ENCODE results near the gene BDH1. TPM values are rescaled to one million over a fixed set of nuclear protein-coding genes. Genes with fewer than 3 reads are reported as not detected.

The BDH1 gene
- total and polyA plus RNA-seq, 5 experiments from 2014 or later, result 19.1 to 79.0 (median 30.9) TPM

DNA sequence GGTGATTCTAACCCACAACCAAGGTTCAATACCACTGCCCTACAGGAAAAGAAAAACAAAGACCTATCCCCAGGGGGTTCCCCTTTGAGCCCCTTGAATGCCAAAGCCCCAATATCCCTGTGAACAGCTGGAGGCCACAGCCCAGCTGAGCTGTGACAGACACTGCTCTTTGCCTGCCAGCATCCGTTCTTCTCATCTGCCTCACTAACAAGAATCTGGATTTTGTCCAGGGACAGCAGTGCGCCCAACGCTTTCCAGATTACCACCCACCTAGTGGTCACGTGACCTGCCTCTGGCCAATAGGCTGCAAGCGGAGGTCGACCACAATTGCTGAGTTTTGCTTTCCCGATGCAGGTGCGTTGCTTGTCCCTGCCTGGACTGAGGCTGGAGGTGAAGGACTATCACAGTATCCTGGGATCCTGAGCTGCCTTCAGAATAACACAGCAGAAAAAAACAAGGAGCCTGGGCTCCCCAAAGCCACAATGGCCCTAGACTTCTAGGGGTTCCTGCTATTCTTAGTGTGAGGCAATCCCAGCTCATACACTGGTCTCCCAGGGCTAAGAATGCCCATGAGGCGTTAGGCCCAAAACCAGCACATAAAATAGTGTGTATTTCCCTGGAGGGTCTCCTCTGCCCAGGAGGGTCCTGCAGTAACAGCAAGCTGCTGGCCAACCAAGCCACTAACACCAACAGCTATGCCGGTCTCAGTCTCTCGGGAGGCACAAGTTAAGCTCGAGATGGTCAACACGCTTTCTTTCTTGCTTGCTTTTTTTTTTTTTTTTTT, 13.8 kb downstream of the BDH1 start:
- Mint-ChIP-seq H3K27me3 (no peaks in the 10 kb centered on the region), H3K4me3 (no peak overlapping the region), H3K36me3 (peaks cover 0 to 76% (median 15%) of the 10 kb centered on the region in 3 donors), H3K4me1 (peaks cover 0 to 3% (median 1%) of the 10 kb centered on the region in 4 donors), H3K27ac (no peak overlapping the region), H3K9me3 (no peaks in the 10 kb centered on the region)
- POLR2A ChIA-PET, result no interaction called here
- ATAC-seq, result no peak
- DNase-seq, result no peak

DNA sequence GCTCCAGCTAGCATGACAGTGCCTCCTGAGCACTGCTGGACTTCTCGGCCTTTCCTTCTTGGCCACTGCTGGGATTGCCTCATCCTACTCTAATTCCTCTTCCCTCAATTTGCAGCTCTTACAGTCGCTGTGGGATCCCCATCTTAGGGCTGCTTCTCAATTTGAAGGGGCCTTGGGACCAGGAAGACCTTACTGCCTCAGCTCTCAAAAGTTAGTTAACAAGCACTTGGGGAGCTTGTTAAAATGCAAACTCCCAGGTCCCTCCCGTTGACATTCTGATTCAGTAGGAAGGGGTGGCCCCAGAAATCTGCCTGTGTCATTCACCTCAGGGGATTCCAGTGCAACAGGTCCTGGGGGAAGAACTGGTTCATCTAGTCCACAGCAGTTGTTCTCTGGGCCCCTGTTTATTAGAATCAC, 14.8 kb downstream of the BDH1 start:
- Mint-ChIP-seq H3K4me1 (peaks cover 0 to 3% (median 1%) of the 10 kb centered on the region in 4 donors), H3K36me3 (peaks cover 0 to 76% (median 21%) of the 10 kb centered on the region in 3 donors), H3K27me3 (no peaks in the 10 kb centered on the region), H3K4me3 (no peak overlapping the region), H3K27ac (no peak overlapping the region), H3K9me3 (no peaks in the 10 kb centered on the region)
- ATAC-seq (no peak), DNase-seq (no peak)
- POLR2A ChIA-PET, result no interaction called here

DNA sequence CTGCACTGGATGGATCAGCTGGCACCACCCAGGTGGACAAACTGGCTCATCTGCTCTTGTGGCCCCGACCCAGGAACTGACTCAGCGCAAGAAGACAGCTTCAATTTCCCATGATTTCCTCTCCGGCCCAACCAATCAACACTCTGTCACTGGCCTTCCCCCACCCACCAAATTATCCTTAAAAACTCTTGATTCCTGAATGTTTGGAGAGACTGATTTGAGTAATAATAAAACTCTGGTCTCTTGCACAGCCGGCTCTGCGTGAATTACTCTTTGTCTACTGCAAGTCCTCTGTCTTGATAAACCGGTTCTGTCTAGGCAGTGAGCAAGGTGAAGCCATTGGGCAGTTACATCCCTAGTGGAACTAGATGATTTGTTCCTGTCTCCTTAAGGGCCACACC, 16.1 kb downstream of the BDH1 start:
- H3K36me3 Mint-ChIP-seq, result peaks cover 0 to 72% (median 17%) of the 10 kb centered on the region in 3 donors
- H3K4me1 Mint-ChIP-seq, result peaks cover 0 to 3% (median under 1%) of the 10 kb centered on the region in 4 donors
- ATAC-seq (no peak), DNase-seq (no peak)
- no peak overlapping the region for H3K4me3 Mint-ChIP-seq
- no peaks in the 10 kb centered on the region for H3K9me3 Mint-ChIP-seq
- POLR2A ChIA-PET, result no interaction called here
- H3K27me3 Mint-ChIP-seq, result no peaks in the 10 kb centered on the region
- H3K27ac Mint-ChIP-seq, result no peak overlapping the region

DNA sequence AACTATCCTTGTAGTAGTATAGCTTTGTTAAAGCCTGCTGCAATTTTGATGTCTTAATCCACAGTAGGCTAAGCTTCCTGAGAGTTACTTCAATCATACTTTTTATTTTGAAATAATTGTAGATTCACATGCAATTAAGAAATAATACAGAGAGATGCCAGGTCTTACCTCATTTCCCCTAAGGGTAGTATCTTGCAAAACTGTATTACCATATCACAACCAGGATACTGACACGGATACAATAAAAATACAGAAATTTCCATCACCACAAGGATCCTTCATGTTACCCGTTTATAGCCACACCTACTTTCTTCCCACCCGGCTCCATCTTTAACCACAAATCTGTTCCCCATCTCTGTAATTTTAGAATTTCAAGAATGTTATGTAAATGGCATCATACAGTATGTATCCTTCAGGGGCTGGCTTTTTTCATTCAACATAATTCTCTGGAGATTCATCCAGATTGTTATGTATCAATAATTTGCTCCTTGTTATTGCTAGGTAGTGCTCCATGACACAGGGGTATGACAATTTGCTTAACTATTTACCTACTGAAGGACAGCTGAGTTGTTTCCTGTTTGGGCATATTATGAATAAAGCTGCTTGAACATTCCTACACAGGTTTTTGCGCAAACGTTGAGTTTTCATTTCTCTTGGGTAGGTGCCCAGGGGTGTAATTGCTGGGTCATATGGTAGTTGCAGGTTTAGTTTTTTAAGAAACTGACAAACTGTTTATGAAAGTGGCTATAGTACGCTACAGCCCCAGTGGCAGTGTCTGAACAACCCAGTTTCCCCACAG, 21.6 kb downstream of the BDH1 start:
- Mint-ChIP-seq H3K36me3 (peaks cover 0 to 73% (median 10%) of the 10 kb centered on the region in 3 donors), H3K9me3 (no peaks in the 10 kb centered on the region), H3K4me1 (no peaks in the 10 kb centered on the region), H3K4me3 (no peak overlapping the region), H3K27me3 (no peaks in the 10 kb centered on the region), H3K27ac (no peak overlapping the region)
- DNase-seq (no peak), ATAC-seq (no peak)
- POLR2A ChIA-PET, result no interaction called here

DNA sequence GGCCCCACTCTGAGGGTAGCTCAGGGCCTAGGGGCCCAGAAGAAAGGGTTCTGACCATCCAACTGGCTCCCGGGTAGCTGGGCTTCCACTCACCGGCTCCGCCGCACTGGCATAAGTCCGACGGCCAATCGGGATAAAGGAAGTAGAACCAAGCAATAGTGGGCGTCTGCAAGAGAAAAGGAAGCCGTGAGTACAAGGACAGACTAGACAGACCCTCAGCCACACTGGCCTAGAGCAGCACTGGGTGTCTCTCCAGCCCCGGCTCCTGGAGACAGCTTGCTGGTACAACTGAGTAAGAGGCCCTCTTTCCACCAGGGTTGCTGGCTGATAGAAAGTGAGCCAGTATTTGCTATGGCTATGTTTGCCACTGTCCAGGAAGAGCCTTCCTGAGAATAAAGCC, 22.4 kb downstream of the BDH1 start:
- no peaks in the 10 kb centered on the region for H3K9me3 Mint-ChIP-seq
- no peak for ATAC-seq
- H3K27me3 Mint-ChIP-seq, result no peaks in the 10 kb centered on the region
- no peak overlapping the region for H3K4me3 Mint-ChIP-seq
- H3K27ac Mint-ChIP-seq, result no peak overlapping the region
- no peak for DNase-seq
- no peaks in the 10 kb centered on the region for H3K4me1 Mint-ChIP-seq
- POLR2A ChIA-PET, result no interaction called here
- peaks cover 0 to 69% (median 7%) of the 10 kb centered on the region in 3 donors for H3K36me3 Mint-ChIP-seq

DNA sequence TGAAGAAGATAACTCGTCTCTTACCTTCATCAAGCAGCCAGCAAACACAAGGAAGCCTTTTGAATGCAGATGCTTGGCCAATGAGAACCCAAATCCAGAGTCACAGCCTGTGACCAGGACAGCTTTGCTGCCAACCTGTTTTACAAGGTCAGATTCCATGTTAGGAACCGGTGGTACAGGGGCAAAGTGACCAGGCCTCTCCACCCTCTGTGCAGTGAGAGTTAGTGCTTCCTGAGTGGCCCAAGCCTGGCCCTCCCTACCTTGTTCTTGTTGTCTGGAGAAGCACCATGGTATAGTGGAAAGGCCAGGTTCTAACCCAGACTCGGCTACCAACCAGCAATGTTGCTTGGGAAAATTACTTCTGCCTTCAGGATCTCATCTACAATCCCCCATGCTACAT, 23.4 kb downstream of the BDH1 start:
- DNase-seq (no peak), ATAC-seq (no peak)
- POLR2A ChIA-PET, result no interaction called here
- peaks cover 0 to 70% (median 7%) of the 10 kb centered on the region in 3 donors for H3K36me3 Mint-ChIP-seq
- no peaks in the 10 kb centered on the region for H3K27me3 Mint-ChIP-seq
- H3K27ac Mint-ChIP-seq, result no peak overlapping the region
- no peaks in the 10 kb centered on the region for H3K9me3 Mint-ChIP-seq
- H3K4me3 Mint-ChIP-seq, result no peak overlapping the region
- peaks cover 0 to 2% (median 0%) of the 10 kb centered on the region in 4 donors for H3K4me1 Mint-ChIP-seq

DNA sequence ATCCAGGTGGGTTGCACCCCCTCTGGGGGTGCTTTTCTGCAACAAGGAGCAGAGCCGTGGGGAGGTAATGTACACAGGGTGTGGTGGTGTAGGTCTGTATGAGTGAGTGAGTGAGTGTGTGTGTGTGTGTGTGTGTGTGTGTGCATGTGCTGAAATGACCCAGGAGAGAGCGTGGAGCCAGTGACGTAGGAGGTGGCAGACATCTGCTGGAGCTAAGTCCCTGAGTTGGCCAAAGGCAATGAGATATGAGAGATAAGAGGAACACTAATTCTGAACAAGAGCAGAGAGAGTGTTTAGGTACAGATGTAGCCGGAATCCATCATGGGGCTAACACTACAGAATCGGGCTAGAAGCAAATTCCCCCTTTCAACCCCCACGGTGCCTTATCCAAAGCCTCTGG, 27.6 kb downstream of the BDH1 start:
- Mint-ChIP-seq H3K27me3 (no peaks in the 10 kb centered on the region), H3K4me1 (peaks cover 0 to 8% (median 0%) of the 10 kb centered on the region in 4 donors), H3K9me3 (no peaks in the 10 kb centered on the region), H3K27ac (no peak overlapping the region), H3K4me3 (no peak overlapping the region), H3K36me3 (peaks cover 0 to 71% (median 0%) of the 10 kb centered on the region in 3 donors)
- DNase-seq (no peak), ATAC-seq (no peak)
- POLR2A ChIA-PET, result no interaction called here

DNA sequence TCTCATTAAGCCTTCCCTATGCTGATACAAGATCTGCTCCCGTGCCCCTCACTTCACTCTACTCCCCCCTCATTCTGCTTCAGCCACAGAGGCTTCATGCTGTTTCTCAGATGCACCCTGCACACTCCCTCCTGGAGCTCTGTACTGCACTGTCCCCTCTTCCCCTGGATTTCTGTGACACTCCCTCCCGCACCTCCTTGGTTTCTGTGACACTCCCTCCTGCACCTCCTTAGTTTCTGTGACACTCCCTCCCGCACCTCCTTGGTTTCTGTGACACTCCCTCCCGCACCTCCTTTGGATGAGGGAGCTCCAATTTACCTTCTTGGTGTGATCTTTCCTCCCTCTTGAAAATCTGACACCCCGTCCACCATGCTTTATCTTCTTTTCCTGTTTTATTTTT, 28.2 kb downstream of the BDH1 start:
- POLR2A ChIA-PET, result interaction anchor here (0.6 kb wide), 1 partner anchor 277 kb away, joined by 3 read pairs; no protein-coding TSS in a partner anchor
- DNase-seq (no peak), ATAC-seq (no peak)
- Mint-ChIP-seq H3K27ac (peak overlapping the region in 2 of 10 donors; percentile 30 to 74), H3K4me1 (peaks cover 0 to 8% (median 0%) of the 10 kb centered on the region in 4 donors), H3K27me3 (no peaks in the 10 kb centered on the region), H3K36me3 (peaks cover 0 to 69% (median 0%) of the 10 kb centered on the region in 3 donors), H3K4me3 (no peak overlapping the region), H3K9me3 (no peaks in the 10 kb centered on the region)

DNA sequence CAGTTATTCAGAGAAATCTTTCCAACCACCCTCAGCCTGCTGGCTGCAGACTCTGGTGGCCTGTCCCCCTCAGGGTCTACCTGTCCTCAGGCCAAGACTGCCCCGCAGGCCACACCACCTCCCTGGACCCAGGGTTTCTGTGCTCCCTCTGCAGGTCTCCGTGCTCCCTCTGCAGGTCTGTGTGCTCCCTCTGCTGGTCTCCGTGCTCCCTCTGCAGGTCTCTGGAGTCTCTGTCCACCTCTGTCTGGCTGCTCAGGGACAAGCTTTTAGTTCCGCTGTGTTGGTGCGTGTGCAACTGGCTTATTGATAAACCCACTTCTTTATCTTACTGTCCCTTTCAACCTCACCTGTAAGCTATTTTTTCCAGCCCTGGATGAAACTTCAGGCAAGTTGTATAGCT, 30.1 kb downstream of the BDH1 start:
- POLR2A ChIA-PET, result no interaction called here

DNA sequence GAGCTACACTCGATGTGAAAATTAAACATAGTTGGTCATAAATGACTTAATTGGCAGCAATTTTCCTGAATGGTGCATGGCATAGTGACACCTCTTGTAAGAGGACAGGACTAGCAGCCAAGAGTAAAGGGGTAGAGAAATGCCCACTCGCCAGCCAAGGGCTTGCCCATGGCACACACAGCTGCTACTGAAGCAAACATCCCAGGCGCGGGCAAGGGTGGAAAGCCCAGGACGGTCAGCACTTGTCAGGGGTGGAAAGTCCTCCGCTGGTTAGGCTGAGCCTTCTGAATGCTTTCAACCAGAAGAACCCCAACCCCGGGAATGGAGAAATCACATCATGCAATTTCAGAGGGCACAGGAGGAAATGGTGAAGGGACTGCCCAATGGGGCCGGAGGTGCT, 31.6 kb downstream of the BDH1 start:
- Mint-ChIP-seq H3K4me1 (peaks cover under 1 to 18% (median 6%) of the 10 kb centered on the region in 4 donors), H3K9me3 (peaks cover 0 to 4% (median under 1%) of the 10 kb centered on the region in 9 donors), H3K27me3 (no peaks in the 10 kb centered on the region), H3K4me3 (no peak overlapping the region), H3K36me3 (peaks cover 0 to 59% (median 3%) of the 10 kb centered on the region in 3 donors), H3K27ac (no peak overlapping the region)
- POLR2A ChIA-PET, result interaction anchor here (0.5 kb wide), 1 partner anchor 63 kb away, joined by 3 read pairs; no protein-coding TSS in a partner anchor
- DNase-seq, result no peak
- no peak for ATAC-seq

More for the DNA sequence above, 30.1 kb downstream of the BDH1 start:
- Mint-ChIP-seq H3K4me1 (peaks cover 0 to 17% (median 4%) of the 10 kb centered on the region in 4 donors), H3K36me3 (peaks cover 0 to 70% (median 0%) of the 10 kb centered on the region in 3 donors), H3K4me3 (no peak overlapping the region), H3K27me3 (no peaks in the 10 kb centered on the region), H3K9me3 (peaks cover 0 to 2% (median 0%) of the 10 kb centered on the region in 9 donors), H3K27ac (peak overlapping the region in 4 of 10 donors; percentile 43 to 86 (median 74))
- DNase-seq (no peak), ATAC-seq (no peak)

DNA sequence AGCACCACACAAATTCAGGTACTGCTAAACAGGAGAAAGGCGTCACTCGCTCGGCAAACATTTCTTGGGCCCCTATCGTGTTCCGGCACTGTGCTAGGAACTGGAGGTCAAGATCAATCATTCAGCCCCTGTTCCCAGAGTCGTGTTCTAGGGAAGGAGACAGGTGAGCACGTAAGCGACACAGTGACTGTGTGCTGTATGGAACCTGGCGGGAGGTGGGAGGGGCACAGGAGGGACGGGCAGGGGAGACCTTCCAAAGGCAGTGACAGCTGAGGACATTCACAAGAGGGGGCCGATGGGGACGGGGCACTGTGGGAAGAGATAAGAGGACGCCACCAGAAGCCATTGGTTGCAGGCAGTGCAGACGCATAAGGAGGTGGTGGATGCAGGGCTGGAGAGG, 32.2 kb downstream of the BDH1 start:
- POLR2A ChIA-PET, result interaction anchor here (0.5 kb wide), 1 partner anchor 63 kb away, joined by 3 read pairs; no protein-coding TSS in a partner anchor
- no peaks in the 10 kb centered on the region for H3K27me3 Mint-ChIP-seq
- peaks cover 0 to 58% (median 5%) of the 10 kb centered on the region in 3 donors for H3K36me3 Mint-ChIP-seq
- DNase-seq, result no peak
- no peak for ATAC-seq
- no peak overlapping the region for H3K4me3 Mint-ChIP-seq
- H3K27ac Mint-ChIP-seq, result peak overlapping the region in 3 of 10 donors; percentile 31 to 45 (median 37)
- H3K4me1 Mint-ChIP-seq, result peaks cover 3 to 20% (median 9%) of the 10 kb centered on the region in 4 donors
- peaks cover 0 to 9% (median 4%) of the 10 kb centered on the region in 9 donors for H3K9me3 Mint-ChIP-seq

DNA sequence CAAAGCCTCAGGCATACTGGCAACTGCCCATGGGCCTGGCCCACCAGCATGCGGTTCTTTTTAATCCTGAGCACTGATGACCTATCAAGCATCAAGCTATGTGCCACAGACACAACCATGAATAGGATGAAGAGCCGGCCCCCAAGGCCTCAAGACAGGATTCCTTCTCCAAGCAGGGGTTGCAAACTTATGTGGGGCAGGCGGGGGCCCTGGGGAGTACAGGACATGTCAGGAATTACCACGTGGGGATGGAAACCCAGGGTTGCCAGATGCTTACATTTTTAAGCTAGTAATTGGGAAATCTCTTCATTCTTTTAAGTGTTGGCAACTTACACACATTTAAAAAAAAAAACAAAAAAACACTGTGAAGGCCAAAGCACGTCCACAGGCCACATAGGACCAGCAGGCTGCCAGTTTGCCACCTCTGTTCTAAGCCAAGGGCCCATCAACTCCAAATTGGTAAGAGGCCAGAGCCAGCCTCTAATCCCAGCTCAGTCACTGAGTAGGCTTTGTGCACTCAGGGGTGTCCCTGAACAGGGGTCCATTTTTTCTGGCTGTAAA, 32.8 kb downstream of the BDH1 start:
- H3K27ac Mint-ChIP-seq, result peak overlapping the region in 3 of 10 donors; percentile 35 to 45 (median 37)
- POLR2A ChIA-PET, result no interaction called here
- H3K4me1 Mint-ChIP-seq, result peaks cover 3 to 18% (median 9%) of the 10 kb centered on the region in 4 donors
- H3K27me3 Mint-ChIP-seq, result no peaks in the 10 kb centered on the region
- H3K36me3 Mint-ChIP-seq, result peaks cover 0 to 53% (median 5%) of the 10 kb centered on the region in 3 donors
- DNase-seq, result no peak
- ATAC-seq, result no peak
- H3K9me3 Mint-ChIP-seq, result peaks cover 0 to 12% (median 4%) of the 10 kb centered on the region in 9 donors
- H3K4me3 Mint-ChIP-seq, result no peak overlapping the region
